GM19463 (cell line): ENCODE data around the gene EHMT1.

ENCODE experiments used
- ATAC-seq: cut with Tn5 transposase; IDR thresholded peaks from one replicate; pipeline ENCODE4 v1.9.1; 2021; ENCODE audit warnings: mild to moderate bottlenecking, moderate library complexity; ENCODE audit not compliant: unreplicated experiment

EHMT1 gene

DNA sequence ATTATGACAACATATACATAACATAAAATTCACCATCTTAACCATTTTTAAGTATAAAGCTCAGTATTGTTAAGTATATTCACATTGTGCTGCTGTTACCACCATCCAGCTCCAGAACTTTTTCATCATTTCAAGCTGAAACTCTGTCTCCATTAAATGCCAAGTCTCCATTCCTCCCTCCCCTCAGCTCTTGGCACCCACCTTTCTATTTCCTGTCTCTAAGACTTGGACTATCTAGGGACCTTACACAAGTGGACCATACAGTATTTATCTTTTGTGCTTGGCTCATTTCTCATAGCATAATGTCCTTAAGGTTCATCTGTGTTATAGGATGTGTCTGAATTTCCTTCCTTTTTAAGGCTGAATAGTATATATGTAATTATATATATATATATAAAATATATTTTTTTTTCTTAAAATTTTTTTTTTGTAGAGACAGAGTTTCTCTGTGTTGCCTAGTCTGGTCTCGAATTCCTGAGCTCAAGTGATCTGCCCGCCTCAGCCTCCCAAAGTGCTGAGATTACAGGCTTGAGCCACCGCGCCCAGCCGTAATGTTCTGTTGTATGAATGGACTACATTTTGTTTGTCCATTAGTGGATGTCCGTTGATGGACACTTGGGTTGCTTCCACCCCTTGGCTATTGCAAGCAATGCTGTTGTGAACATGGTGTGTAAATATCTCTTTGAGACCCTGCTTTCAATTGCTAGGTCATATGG, 72.3 kb downstream of the EHMT1 start:
- ATAC-seq: no peak

DNA sequence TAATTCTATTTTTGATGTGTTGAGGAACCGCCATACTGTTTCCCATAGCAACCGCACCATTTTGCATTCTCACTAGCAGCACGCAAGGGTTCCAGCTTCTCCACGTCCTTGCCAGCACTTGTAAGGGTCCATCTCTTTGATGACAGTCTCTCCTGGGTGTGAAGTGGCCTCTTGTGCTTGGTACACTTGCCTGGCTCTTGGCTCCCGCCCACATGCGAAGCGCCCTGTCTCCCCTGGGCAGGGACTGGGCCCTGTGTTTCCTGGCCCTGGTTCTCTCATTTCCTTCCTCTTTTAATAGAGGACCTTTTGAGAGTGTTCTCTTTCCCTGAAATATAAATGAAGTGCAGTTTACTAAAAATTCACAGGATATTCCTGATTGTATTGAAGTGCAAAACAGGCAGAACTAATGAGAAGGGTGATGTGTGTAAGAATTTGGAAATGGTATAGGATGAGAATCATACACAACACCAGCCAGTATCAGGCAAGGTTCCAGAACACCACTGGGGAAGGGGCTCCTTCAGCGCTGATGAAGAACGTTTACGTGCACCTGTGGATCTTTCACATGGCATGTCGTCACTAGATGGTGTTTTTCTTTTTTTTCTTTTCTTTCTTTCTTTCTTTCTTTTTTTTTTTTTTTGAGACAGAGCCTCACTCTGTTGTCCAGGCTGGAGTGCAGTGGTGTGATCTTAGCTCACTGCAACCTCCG, 73.0 kb downstream of the EHMT1 start:
- no peak for ATAC-seq

DNA sequence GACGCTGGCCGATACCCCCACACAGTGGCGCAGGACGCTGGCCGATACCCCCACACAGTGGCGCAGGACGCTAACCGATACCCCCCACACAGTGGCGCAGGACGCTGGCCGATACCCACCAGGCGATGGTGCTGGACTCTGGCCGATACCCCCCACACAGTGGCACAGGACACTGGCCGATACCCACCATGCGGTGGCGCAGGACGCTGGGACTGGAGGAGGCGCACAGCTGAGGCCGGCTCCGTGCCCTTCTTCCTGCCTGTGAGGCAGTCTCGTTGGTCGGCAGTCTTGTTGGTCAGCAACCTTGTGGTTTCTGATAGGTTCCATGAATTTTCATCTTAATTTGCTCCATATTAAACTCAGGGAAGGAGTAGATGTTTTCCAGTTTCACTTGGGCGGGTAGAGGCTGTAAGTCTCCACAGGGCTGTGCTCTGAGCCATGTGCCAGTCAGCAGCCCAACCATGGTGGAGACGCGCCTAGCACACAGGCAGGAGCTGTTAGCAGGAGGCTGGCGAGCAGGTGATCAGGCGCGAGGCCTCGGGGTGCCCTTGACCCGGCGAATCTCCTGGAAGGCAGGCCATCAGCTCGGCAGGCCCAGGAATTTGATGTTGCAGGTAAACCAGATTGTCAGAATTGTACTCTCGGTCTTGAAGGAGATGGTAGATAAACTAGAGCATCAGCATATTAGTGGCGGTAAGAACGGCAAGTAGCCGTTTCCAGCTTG, 75.6 kb downstream of the EHMT1 start:
- ATAC-seq: no peak

DNA sequence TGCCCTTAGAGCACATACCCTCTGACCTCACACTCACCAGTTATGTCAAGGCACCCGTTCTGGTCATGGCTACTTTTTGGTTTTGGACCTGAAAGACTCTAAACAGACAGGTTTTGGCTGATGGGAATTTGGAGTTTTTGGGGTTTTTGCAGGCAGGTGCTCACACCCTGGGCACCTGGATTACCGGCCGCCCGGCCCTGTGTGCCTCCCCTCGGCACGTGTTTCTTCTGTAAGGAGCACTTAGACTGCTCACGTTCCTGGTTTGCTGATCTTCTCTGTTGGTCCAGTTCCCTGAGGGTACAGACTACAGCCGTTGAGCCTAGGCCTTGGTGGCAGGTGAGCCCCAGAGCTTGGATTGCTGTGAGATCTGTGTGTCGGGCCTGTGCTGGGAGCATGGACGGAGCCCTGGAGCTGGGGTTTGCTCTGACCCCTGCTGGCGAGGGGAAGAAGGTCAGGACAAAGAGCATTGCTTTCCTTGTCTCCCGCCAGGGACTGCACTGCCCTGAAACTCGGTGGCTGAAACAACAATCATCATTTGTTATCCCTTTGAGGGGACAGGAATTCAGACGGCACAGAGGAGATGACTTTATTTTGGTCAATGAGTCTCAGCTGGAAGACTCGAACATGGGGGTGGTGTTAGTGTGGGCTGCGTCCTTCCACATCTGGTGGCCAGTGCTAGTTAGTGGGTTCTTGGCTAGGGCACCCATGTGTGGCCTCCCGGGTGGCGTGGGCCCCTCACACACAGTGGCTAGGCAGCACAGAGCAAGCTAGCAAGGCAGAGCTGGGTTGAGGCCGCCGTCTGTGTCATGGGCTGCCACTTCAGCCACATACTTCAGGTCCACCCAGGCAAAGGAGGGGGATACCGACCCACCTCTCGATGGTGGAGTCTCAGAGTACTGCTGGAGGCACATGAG, 76.4 kb downstream of the EHMT1 start:
- no peak for ATAC-seq

DNA sequence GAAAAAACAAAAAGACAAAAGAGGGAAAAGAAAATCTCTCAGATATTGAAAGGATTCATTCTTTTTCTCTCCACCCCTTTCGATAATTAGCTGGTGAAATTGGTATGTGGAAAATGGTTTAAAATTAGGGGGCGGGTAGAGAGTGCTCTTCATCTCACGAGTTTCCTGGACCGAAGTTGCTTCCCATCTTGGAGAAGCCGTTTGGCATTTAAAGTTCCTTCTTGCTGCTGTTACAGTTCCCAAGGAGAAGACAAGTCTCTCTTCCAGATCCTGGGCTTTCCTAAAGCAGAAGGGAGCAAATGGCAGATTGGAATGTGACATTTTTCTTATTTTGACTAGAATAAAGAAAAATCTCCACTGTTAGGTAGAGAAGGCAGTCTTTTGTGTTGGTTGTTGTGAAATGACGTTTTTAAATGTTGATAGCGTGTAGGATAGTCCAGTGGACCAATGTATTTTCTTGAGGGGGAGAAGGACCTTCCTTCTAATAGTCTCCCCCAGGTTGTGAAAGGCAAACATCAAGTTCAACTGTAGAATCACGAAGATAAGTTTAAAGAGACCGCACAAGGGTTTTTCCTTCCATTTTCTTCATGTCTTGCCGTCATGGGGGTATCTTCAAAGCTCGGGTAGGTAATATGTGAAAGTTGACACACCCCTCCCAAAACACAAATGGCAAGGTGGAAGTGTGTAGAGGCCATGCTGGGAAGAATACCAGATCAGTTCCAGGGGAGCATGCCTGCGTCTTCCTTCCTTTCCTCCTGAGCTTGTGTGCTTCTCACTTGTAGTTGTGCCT, 77.5 kb downstream of the EHMT1 start:
- ATAC-seq: no peak

DNA sequence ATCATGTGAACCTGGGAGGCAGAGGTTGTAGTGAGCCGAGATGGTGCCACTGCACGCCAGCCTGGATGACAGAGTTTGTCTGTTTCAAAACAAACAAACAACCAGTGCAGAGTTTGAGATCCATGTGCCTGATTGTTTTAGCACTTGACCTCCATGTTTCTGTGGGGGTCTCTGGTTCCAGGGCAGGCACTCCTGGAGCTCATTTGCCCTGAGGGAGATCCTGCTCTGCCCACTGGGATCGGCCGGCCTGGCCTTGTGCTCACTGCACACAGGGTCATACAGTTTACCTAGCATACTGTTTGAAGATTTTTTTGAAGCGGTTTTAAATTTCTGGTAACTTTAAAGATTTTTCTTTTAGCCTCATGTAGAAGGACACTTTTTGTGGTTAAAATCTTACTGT, 78.4 kb downstream of the EHMT1 start:
- ATAC-seq: no peak

DNA sequence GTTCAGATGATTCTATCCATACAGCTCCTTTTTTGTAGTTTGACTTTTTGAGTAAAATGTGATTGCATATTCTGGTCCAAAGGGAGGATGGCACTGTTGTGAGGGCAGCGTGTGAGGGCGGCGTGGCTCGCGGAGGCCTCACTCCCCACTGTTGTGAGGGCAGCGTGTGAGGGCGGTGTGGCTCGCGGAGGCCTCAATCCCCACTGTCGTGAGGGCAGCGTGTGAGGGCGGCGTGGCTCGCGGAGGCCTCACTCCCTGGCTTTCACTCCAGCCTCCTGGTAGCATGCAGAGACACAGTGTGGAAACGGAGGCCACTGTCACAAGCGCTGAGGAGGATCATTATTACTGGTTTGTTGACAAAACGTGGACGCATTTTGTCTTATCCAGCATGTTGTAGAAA, 79.0 kb downstream of the EHMT1 start:
- no peak for ATAC-seq

DNA sequence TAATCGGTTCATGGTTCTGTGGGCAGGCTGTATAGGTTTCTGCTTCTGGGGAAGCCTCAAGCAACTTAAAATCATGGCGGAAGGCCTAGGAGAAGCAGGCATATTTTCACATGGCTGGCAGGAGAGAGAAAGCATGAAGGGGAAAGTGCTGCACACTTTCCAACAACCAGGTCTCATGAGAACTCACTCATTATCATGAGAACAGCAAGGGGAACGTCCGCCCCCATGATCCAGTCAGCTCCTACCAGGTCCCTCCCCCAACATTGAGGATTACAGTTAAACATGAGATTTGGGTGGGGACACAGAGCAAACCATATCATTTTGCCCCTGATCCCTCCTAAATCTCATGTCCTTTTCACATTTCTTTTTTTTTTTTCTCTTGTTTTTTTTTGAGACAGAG, 82.1 kb downstream of the EHMT1 start:
- ATAC-seq: no peak

DNA sequence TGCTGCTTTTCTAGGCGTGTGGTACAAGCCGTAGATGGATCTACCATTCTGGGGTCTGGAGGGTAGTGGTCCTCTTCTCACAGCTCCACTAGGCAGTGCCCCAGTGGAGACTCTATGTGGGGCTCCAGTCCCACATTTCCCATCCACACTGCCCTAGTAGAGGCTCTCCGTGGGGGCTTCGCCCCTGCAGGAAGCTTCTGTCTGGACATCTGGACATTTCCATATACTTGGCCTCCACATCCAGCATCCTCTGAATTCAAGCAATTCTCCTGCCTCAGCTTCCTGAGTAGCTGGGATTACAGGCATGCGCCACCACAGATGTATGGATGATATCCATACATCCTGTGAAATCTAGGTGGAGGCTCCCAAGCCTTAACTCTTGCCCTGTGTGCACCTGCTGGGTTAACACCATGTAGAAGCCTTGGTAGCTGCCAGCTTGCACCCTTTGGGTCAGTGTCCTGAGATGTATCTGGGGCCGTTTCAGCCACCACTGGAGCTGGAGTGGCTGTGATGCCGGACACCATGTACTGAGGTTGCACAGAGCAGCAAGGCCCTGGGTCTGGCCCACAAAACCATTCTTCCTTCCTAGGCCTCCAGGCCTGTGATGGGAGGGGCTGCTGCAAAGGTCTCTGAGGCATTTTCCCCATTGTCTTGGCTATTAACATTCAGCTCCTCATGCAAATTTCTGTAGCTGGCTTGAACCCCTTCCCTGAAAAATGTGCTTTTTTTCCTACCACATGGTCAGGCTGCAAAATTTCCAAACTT, 84.0 kb downstream of the EHMT1 start:
- no peak for ATAC-seq

DNA sequence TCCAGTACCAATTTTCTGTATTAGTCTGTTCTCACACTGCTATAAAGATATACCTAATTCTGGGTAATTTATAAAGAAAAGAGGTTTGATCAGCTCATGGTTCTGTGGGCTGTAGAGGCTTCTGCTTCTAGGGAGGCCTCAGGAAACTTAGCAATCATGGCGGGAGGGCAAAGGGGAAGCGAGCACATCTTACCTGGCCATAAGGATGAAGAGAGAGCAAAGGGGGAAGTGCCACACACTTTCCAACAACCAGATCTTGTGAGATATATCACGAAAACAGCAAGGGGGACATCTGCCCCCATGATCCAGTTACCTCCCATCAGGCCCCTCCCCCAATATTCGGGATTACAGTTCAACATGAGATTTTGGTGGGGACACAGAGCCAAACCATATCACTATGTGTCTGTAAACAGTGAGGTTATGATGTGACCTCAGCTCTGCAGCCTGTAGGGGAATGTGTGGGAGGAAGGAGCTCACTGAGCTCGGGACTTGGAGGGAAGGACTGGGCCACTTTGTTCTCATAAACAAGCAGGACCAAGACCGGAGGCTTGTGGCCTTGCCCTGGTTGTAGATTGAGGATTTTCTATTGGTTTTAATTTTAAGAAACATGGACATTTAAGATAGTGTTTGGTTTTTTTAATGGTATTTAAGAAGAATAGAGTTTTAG, 85.2 kb downstream of the EHMT1 start:
- ATAC-seq: no peak

DNA sequence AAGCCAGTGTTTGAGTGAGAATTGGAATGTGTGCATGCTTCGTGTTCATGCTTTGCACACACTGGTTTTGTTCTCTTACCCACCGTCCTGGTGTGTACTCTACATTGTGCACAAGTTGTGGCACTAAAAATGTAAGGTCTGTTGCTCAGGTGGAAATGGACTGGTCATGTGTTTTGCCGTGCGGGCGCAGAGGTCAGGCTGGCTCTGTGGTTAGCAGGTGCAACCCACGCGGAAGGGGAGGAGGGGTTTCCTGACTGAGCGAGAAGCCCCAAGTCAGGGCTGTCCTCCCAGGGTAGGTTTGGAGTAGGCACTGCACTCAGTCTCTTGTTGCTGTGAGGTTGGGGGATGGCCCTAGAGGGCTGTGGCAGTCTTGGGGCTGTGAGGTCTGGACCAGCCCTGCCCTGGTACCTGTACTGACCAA, 86.6 kb downstream of the EHMT1 start:
- ATAC-seq: no peak

DNA sequence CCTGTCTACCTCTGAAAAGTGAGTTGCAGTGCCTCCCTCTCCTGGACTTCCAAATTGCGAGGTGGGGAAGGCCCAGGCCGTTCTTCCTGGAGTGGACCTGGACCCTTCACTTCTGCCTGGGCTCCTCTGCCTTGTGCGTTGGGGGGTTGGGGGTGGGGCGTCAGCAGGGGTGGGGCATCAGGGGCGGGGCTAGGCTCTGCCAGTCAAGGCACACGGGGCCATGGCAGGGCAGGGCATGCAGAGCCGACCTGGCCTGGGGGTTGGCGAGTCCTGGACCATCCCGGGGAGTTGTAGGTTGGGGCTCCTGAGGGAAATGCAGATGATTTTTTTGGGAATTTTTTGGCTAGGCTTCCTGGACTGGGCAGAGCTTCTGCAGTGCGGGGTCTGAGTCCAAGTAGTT, 87.1 kb downstream of the EHMT1 start:
- no peak for ATAC-seq

DNA sequence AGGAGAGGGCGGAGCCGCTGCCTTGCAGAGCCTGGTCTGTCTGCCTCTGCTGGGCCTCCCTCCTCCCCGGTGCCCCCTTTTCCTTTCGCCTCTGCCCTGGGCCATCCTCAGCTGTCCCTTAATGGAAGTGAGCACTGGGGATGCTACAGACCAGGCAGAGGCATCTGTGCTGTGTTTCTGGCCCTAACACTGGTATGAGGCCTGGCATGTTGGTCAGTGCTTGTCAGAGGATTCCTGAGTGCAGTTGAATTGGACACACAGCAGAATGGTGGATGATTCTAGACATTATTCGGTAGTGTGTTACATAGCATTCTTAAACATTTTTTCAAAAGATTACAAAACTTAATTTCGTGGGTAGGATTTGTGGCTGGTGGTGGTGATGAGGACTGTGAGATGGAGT, 88.6 kb downstream of the EHMT1 start:
- ATAC-seq: no peak

DNA sequence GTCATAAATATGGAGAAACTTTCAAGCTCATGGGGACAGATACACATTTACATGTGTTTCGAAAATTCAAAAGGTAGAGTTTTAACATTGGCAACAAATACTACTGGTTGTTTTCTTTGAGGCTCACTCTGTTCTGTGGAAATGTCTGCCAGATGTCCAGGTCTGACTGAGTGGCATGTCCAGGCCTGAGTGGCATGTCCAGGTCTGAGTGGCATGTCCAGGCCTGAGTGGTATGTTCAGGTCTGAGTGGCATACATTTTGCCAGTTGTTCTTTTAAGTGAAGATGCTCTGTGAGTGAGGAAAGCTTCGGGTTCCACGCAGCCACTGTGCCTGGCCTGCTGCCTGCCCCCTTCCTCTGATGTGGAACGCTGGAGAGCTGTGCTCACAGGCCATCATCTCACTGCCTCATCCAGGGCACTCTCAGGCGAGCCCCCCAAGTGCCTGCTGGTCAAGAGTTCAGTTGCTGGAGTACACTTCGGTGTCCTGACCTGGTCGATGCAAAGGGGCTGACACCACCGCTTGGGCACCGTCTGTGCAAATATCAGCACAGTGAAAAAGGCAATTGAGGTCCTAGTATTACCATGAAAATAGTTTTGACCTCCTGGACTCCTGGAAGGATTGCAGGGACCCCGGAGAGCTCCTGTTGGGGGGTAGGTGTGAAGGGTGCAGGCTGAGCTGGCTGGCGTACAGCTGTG, 89.9 kb downstream of the EHMT1 start:
- ATAC-seq: no peak

DNA sequence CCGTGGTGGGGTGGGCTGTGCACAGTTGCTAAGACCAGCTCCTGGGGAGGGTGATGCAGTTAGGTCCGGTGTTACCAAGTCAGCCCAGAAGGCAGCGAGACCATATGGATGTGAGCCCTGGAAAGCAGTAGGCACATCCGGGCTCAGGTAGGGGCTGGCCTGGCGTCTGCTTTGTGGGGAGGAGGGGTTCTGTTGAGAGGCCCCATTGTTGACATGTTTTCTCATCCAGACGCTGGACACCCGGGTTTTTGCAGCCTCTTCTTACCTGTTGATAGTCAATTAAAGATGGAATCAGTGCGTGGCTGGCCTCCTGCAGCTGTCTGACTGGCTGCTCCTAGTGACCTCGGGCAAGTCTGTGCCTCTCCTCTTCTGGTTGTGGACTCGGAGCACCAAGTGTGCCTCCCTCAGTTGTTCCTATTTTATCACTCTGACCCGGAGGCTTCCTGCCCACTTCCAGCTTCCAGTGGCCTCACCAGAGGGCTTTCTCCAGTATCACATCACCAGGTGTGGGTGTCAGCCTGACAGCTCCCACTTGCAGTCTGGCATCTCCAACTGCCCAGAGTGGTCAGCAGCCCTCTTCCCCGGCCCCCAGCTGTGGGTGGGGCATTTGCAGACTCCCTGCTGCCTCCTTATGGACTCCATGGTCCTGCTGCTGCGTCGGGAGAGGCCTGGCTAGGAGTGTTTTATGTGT, 90.8 kb downstream of the EHMT1 start:
- no peak for ATAC-seq

DNA sequence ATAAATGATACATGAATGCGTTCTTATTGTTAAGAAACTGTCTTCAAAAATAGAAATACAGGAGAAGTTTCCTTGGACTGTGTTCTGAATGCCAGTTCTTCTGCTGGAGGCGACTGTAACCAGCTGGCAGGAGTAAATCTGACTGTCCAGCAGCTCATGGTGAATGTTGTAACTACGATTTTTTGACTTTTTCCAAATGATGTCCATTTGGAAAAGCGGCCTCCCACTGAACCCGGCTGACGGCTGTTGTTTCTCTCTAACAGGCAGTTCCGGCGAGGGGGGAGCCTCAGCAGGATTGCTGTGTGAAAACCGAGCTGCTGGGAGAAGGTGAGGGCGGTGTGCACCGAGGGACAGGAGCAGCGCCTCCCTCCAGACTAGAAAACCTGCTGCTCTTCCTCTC, 91.9 kb downstream of the EHMT1 start:
- ATAC-seq: no peak

DNA sequence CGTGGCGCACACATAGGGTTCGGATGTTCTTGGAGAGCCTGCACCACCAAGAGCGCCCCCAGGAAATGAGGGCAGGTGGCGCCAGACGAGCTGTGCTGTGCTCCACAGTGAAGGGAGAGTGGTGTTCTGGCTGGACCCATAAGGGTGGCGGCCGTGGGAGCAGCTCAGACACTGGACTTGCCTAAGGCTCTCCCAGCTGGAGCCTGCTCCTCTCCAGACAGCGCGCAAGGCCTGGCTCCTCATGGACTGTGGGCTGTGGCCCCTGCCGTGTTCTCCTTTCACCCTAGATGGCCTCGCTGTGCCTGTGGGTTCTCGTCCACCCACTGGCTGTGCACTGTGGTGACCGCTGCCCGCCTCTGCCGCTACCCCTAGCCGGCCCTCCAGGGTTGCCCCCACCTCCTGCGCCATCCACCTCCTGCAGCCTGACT, 92.9 kb downstream of the EHMT1 start:
- no peak for ATAC-seq

DNA sequence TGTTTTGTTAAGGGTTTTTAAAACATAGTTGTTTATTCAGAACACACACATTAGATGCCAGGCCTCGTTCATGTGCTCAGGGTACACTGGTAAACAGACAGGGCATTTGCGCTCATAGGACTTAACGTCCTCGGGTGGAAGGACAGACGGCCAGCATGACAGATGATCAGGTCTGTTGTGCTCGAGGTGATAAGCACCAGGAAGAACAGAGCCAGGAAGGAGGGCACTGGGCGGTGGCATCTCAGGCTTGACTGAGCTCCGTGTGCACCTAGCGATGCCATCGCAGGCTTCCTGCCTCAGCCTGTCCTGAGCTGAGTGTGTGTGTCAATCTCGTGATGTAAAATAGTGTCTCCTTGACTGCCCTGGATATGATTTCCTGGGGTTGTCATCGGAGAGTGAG, 96.5 kb downstream of the EHMT1 start:
- no peak for ATAC-seq
